HG03571 (cell line): ENCODE measurements around the gene DEFB113.
"Not testable (repeated sequence)": the region's sequence is repeated elsewhere in the genome, so short reads cannot be mapped to it uniquely, and the experiment has no call there.

Experiments used
- ATAC-seq: cut with Tn5 transposase; IDR thresholded peaks from one replicate; pipeline ENCODE4 v1.9.1; 2021; ENCODE audit not compliant: unreplicated experiment

The DEFB113 gene

GRCh38 chr6:49969605-49970004 is at the start of gene DEFB113:
Gene DEFB113, minus strand, starts transcription at chr6:49969625. Its CDS starts 0 bp downstream, at chr6:49969625.
- ATAC-seq, result no peak

- ATAC-seq, result no peak
Measured at GRCh38 chr6:50007819-50008218, 38.4 kb upstream of the DEFB113 start.

GRCh38 chr6:50003139-50003538 is 33.7 kb upstream of the DEFB113 start:
- ATAC-seq, result no peak

GRCh38 chr6:49995278-49995677 is 25.9 kb upstream of the DEFB113 start:
- ATAC-seq, result no peak

- no peak for ATAC-seq
Measured at GRCh38 chr6:49988900-49989299, 19.5 kb upstream of the DEFB113 start.

- no peak for ATAC-seq
Measured at GRCh38 chr6:49987749-49988148, 18.3 kb upstream of the DEFB113 start.

- no peak for ATAC-seq
Measured at GRCh38 chr6:49986551-49986950, 17.1 kb upstream of the DEFB113 start.

GRCh38 chr6:49982046-49982445 is 12.6 kb upstream of the DEFB113 start:
- no peak for ATAC-seq

GRCh38 chr6:49980898-49981297 is 11.5 kb upstream of the DEFB113 start:
- ATAC-seq, result no peak

GRCh38 chr6:49979584-49979983 is 10.2 kb upstream of the DEFB113 start:
- ATAC-seq, result no peak

GRCh38 chr6:49978332-49979226 is 9.2 kb upstream of the DEFB113 start:
- no peak for ATAC-seq

- no peak for ATAC-seq
Measured at GRCh38 chr6:49966823-49967222, 2.6 kb downstream of the DEFB113 start.

GRCh38 chr6:49966334-49966733 is 3.1 kb downstream of the DEFB113 start:
- ATAC-seq, result no peak

GRCh38 chr6:49964064-49964463 is 5.4 kb downstream of the DEFB113 start, which contains the start of gene DEFB114:
Gene DEFB114, minus strand, starts transcription at chr6:49964164. Its CDS starts 59 bp downstream, at chr6:49964105.
- ATAC-seq, result no peak

GRCh38 chr6:49958180-49958579 is 11.2 kb downstream of the DEFB113 start:
- no peak for ATAC-seq

- no peak for ATAC-seq
Measured at GRCh38 chr6:49955847-49956246, 13.6 kb downstream of the DEFB113 start.

GRCh38 chr6:49951926-49952325 is 17.5 kb downstream of the DEFB113 start:
- no peak for ATAC-seq

GRCh38 chr6:49950415-49950751 is 19.0 kb downstream of the DEFB113 start:
- ATAC-seq, result no peak

- no peak for ATAC-seq
Measured at GRCh38 chr6:49949062-49949461, 20.4 kb downstream of the DEFB113 start.

GRCh38 chr6:49946835-49947234 is 22.6 kb downstream of the DEFB113 start:
- no peak for ATAC-seq

- not testable (repeated sequence) for ATAC-seq
Measured at GRCh38 chr6:49944068-49944467, 25.4 kb downstream of the DEFB113 start.

- ATAC-seq, result no peak
Measured at GRCh38 chr6:49939993-49940498, 29.4 kb downstream of the DEFB113 start.

GRCh38 chr6:49937811-49938210 is 31.6 kb downstream of the DEFB113 start:
- no peak for ATAC-seq
